AG04449 (cell line): ENCODE results near the gene SYNDIG1.

Experiments
- CTCF ChIA-PET: fragments of 350-600 bp; formaldehyde crosslinking; extraction: SDS; loops from one replicate; lab custom pipeline; 2021; ENCODE audit warnings: antibody characterized with exemption; lab: Yijun Ruan, JAX
- POLR2A ChIA-PET: fragments of 400-600, 350-600 bp; formaldehyde crosslinking; extraction: SDS; loops from one replicate; lab custom pipeline; 2020; ENCODE audit warnings: antibody characterized with exemption, inconsistent platforms; lab: Yijun Ruan, JAX
- DNase-seq: peaks from one replicate; pipeline ENCODE4 v3.0.0-alpha.2; 2010; ENCODE audit warnings: low read depth, low spot score
- H3K4me3 ChIP-seq: 2 replicates; pipeline ENCODE4 v1.5.1; 2011; ENCODE audit warnings: low read depth, mild to moderate bottlenecking, control low read depth, low read length
- TF ChIP-seq, protein P1 (sequence below): IDR thresholded peaks from one replicate; pipeline ENCODE4 v1.5.1; 2011; ENCODE audit warnings: mild to moderate bottlenecking, moderate library complexity, low read length, control low read depth, inconsistent platforms; ENCODE audit not compliant: insufficient read depth; ENCODE audit errors: missing control alignments

SYNDIG1 gene

DNA sequence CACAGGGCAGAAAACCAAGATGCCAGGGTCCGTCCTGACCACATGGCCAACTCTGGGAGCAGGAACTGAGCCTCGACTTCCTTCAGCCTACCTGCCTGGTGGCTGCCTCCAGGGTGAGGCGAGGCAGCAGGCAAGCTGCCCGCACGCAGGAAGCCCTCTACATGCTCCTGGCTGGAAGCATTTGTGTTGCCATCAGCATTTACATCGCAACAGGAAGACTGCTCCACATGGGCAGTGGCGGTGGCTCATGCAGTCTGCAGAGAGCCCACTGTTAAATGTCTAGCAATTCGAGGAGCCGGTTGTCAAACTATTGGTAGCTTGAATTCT, 233.8 kb downstream of the SYNDIG1 start:
- DNase-seq: no peak
- H3K4me3 ChIP-seq: no peak overlapping the region
- ChIA-PET POLR2A (no interaction called here), CTCF (no interaction called here)
- TF ChIP-seq, protein P1, sequence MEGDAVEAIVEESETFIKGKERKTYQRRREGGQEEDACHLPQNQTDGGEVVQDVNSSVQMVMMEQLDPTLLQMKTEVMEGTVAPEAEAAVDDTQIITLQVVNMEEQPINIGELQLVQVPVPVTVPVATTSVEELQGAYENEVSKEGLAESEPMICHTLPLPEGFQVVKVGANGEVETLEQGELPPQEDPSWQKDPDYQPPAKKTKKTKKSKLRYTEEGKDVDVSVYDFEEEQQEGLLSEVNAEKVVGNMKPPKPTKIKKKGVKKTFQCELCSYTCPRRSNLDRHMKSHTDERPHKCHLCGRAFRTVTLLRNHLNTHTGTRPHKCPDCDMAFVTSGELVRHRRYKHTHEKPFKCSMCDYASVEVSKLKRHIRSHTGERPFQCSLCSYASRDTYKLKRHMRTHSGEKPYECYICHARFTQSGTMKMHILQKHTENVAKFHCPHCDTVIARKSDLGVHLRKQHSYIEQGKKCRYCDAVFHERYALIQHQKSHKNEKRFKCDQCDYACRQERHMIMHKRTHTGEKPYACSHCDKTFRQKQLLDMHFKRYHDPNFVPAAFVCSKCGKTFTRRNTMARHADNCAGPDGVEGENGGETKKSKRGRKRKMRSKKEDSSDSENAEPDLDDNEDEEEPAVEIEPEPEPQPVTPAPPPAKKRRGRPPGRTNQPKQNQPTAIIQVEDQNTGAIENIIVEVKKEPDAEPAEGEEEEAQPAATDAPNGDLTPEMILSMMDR: no peak

DNA sequence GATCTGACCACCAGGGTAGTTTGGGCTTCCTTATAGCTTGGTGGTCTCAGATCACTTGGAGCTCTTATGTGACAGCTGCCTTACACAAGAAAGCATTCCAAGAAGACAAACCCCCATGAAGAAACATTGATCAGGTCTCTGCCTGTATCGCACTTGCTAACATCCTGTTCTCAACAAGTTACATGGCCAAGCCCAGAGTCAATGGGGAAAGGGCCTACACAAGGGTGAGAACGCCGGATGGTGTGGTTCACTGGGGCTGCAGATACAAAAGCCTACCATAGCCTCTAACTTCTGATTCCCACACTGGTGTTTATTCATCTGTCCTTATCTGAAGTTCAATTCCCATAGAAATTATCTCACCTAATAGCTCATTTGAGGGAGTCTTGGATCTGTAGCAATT, 235.5 kb downstream of the SYNDIG1 start:
- TF ChIP-seq, protein P1: no peak
- CTCF ChIA-PET: no interaction called here
- no peak for DNase-seq
- H3K4me3 ChIP-seq: no peak overlapping the region
- POLR2A ChIA-PET: no interaction called here

DNA sequence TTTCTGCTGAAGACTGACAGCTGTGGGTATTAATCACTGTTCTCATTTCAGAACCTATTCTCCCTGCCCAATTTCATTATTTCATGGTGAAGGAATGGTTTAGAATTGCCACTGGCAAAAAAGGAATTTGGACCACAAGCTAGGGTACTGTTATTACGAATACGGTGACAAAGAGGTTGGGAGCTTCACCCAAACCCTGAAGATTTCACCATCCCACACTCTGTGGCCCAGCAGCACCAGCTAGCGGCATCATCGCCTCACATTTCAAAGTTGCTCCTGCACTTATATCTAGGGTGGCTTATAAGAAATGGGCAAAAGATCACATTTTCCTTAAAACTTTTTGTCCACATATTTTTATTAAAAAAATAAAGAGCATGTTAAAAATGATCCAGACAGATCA, 236.1 kb downstream of the SYNDIG1 start:
- CTCF ChIA-PET: no interaction called here
- DNase-seq: no peak
- TF ChIP-seq, protein P1: no peak
- POLR2A ChIA-PET: no interaction called here
- H3K4me3 ChIP-seq: no peak overlapping the region

DNA sequence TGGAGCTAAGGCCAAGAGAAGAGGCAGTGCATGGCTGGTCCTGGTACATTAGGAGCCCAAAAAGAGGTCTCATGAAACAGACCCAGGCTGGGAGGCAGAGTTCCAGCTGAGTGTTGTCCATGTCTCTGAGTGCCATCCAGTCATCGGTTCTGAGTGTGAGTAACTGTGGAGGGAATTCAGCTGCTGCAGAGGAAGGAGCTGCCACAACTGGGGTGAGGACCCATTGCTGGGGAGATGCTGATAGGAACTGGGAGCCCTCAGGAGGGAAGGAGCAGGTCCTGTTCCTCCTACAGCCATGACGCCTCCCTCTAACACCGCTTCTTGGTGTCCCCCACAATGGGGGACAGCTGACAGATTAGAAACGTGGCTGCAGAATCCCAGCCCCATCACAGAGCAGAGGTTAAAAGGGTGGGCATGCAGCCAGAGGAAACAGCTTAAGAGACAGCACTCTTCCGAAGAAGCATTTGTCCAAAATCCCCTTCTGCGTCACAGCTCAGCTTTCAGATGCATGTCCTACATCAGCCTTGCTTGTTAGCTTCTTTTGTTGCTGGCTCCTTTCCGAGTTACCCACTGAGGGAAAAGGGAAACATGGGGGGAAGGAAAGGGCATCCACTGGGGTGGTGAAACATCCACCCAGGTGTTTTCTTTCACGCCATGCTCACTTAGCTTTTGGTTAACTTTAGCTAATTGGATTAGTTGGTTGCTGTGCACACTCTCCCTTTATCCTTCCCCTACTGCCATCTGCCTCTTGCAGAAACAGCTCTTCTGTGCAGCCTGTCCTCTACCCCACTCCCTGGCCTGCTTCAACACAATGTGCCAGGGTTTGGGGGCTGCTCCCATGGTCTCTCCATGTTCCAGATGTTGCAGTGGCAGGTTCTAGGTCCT, 239.2 kb downstream of the SYNDIG1 start:
- no peak for DNase-seq
- no peak overlapping the region for H3K4me3 ChIP-seq
- ChIA-PET CTCF (no interaction called here), POLR2A (no interaction called here)
- TF ChIP-seq, protein P1: no peak
